Measurements from ENCODE around the gene MYADML2. TPM values are rescaled to one million over a fixed set of nuclear protein-coding genes. Genes with fewer than 3 reads are reported as not detected.

Gene MYADML2
- total RNA-seq, 1 donor from 2014 or later, result 0.11 TPM

DNA sequence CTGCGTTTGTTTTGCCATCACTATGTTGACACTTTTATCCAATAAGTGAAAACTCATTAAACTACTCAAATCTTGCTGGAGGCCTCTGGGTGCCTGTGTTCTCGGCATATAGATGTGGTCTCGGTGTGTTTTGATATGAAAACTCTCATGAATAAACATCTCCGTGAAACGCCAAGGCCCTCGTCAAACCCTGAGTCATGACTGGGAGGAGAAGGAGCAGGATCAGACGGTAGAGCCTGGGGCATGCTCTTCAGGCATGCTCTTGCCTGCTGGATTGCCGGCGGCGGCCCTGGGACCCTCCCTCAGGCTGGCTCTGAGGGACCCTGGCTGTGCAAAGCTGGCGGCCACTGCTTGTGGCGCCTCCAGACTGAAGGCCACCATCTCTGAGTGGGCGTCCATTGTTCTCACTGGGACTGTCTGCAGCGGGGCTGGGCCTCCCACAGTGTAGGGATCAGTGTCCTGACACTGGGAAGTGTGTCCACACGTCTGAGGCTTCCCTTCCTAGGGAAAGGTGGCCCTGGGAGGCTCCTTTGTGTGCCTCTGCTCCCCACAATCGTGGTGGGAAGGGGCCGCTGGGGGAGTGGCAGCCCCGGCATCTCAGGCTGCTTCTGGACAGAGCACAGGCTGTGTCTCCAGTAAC, 46.7 kb downstream of the MYADML2 start:
- no peaks in the 10 kb centered on the region for H3K9me3 Mint-ChIP-seq
- peaks cover 33% of the 10 kb centered on the region for H3K27me3 ChIP-seq
- no peaks in the 10 kb centered on the region for H3K36me3 ChIP-seq
- no peak overlapping the region for H2AFZ ChIP-seq (replicated peaks)
- no peak overlapping the region for H3K4me3 ChIP-seq
- no peak overlapping the region for H3K27ac Mint-ChIP-seq
- TF ChIP-seq EZH2phosphoT487 (IDR thresholded peaks at IDR 0.05) (no peak), EZH2 (IDR thresholded peaks at IDR 0.05) (no peak)
- TF ChIP-seq, protein P1, sequence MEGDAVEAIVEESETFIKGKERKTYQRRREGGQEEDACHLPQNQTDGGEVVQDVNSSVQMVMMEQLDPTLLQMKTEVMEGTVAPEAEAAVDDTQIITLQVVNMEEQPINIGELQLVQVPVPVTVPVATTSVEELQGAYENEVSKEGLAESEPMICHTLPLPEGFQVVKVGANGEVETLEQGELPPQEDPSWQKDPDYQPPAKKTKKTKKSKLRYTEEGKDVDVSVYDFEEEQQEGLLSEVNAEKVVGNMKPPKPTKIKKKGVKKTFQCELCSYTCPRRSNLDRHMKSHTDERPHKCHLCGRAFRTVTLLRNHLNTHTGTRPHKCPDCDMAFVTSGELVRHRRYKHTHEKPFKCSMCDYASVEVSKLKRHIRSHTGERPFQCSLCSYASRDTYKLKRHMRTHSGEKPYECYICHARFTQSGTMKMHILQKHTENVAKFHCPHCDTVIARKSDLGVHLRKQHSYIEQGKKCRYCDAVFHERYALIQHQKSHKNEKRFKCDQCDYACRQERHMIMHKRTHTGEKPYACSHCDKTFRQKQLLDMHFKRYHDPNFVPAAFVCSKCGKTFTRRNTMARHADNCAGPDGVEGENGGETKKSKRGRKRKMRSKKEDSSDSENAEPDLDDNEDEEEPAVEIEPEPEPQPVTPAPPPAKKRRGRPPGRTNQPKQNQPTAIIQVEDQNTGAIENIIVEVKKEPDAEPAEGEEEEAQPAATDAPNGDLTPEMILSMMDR (IDR thresholded peaks at IDR 0.05), result no peak
- peaks cover 37% of the 10 kb centered on the region for H4K20me1 ChIP-seq (ENCODE audit: low read depth)
- H3K4me1 Mint-ChIP-seq, result peaks cover 10% of the 10 kb centered on the region
- H3F3A ChIP-seq (ENCODE audit: low read depth), result peaks cover 18% of the 10 kb centered on the region
- no peaks in the 10 kb centered on the region for H3K9me3 ChIP-seq (ENCODE audit: low read depth)
- H3K4me1 ChIP-seq, result peaks cover 5% of the 10 kb centered on the region
- H3K27ac ChIP-seq, result no peak overlapping the region
- no peak overlapping the region for H3K9ac ChIP-seq
- H3K36me3 Mint-ChIP-seq, result peaks cover 16% of the 10 kb centered on the region
- H3K4me3 Mint-ChIP-seq, result peak overlapping the region; percentile 21
- H3K79me2 ChIP-seq (ENCODE audit: low read depth), result no peaks in the 10 kb centered on the region
- H3K4me2 ChIP-seq, result no peak overlapping the region
- DNase-seq (ENCODE audit: low spot score), result no peak
- peaks cover 16% of the 10 kb centered on the region for H3K27me3 Mint-ChIP-seq (ENCODE audit: insufficient read depth, low read depth)

DNA sequence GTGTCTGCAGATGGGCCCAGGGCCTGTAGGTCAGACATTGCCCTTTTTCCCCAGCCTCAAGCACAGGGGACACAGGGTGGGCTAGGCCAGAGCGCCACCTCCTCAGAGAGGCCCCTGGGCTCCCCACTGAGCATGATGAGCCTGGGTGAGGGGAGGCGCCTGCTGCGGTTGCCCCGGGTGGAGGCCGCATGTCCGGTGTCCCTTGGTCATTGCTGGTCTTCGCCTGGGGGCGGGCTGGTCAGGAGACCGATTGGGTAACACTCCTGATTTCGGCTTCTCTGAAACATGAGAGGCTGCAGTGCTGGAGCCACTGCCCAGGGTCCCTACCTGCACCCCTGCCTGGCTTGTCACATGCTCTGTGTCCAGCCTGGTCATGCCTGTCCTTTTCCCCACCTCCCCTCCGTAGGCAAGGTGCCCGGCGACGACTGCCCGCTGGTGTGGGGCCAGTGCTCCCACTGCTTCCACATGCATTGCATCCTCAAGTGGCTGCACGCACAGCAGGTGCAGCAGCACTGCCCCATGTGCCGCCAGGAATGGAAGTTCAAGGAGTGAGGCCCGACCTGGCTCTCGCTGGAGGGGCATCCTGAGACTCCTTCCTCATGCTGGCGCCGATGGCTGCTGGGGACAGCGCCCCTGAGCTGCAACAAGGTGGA, 47.4 kb downstream of the MYADML2 start:
- Histone ChIP-seq H3K27ac (no peak overlapping the region), H3K4me2 (no peak overlapping the region), H3K27me3 (peaks cover 33% of the 10 kb centered on the region), H2AFZ (replicated peaks) (no peak overlapping the region), H3K79me2 (ENCODE audit: low read depth) (no peaks in the 10 kb centered on the region), H3K4me1 (peaks cover 5% of the 10 kb centered on the region), H4K20me1 (ENCODE audit: low read depth) (peaks cover 37% of the 10 kb centered on the region), H3K9ac (no peak overlapping the region), H3K4me3 (no peak overlapping the region), H3F3A (ENCODE audit: low read depth) (peaks cover 18% of the 10 kb centered on the region), H3K9me3 (ENCODE audit: low read depth) (no peaks in the 10 kb centered on the region), H3K36me3 (no peaks in the 10 kb centered on the region)
- H3K27me3 Mint-ChIP-seq (ENCODE audit: insufficient read depth, low read depth), result peaks cover 16% of the 10 kb centered on the region
- H3K9me3 Mint-ChIP-seq, result no peaks in the 10 kb centered on the region
- no peak for DNase-seq (ENCODE audit: low spot score)
- H3K4me1 Mint-ChIP-seq, result peaks cover 10% of the 10 kb centered on the region
- no peak overlapping the region for H3K27ac Mint-ChIP-seq
- H3K4me3 Mint-ChIP-seq, result no peak overlapping the region
- TF ChIP-seq, protein P1 (IDR thresholded peaks at IDR 0.05), result no peak
- TF ChIP-seq EZH2 (IDR thresholded peaks at IDR 0.05) (no peak), EZH2phosphoT487 (IDR thresholded peaks at IDR 0.05) (no peak)
- peaks cover 17% of the 10 kb centered on the region for H3K36me3 Mint-ChIP-seq

DNA sequence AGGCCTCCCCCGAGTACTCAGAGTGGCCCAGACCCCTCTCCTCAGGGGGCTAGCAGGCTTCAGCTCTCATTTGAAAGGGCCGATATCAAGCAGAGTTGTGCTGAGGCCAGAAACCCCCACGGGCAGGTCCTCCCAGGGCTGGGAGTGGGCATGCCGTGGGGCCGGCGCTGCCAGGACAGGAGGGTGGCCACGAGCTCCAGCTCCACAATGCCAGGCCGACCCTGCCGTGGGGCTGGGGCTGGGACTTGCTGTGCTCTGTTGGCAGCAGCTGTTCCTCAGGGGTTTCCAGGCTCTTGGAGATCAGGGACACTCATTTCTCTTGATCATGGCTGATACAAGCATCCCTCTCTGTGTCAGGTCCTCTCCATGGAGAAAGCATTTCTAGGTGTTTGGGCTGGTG, 48.1 kb downstream of the MYADML2 start:
- H3K9me3 Mint-ChIP-seq, result no peaks in the 10 kb centered on the region
- DNase-seq (ENCODE audit: low spot score), result no peak
- Histone ChIP-seq H3K9ac (no peak overlapping the region), H3K4me2 (no peak overlapping the region), H4K20me1 (ENCODE audit: low read depth) (peaks cover 37% of the 10 kb centered on the region), H3K36me3 (no peaks in the 10 kb centered on the region), H3F3A (ENCODE audit: low read depth) (peaks cover 18% of the 10 kb centered on the region), H3K27ac (no peak overlapping the region), H2AFZ (replicated peaks) (no peak overlapping the region), H3K4me1 (peaks cover 5% of the 10 kb centered on the region), H3K27me3 (peaks cover 33% of the 10 kb centered on the region), H3K4me3 (no peak overlapping the region), H3K9me3 (ENCODE audit: low read depth) (no peaks in the 10 kb centered on the region), H3K79me2 (ENCODE audit: low read depth) (peaks cover 5% of the 10 kb centered on the region)
- H3K4me1 Mint-ChIP-seq, result peaks cover 10% of the 10 kb centered on the region
- no peak overlapping the region for H3K4me3 Mint-ChIP-seq
- peaks cover 17% of the 10 kb centered on the region for H3K36me3 Mint-ChIP-seq
- no peak overlapping the region for H3K27ac Mint-ChIP-seq
- H3K27me3 Mint-ChIP-seq (ENCODE audit: insufficient read depth, low read depth), result peaks cover 16% of the 10 kb centered on the region
- no peak for TF ChIP-seq EZH2 (IDR thresholded peaks at IDR 0.05)

All from neural progenitor cell (in vitro differentiated cells).